ENCODE results near the gene GRB10.

GRB10 gene

GRCh38 chr7:50662996-50663395 lies 119.7 kb downstream of the GRB10 start:
- TF ChIP-seq CTCF (IDR thresholded peaks at IDR 0.05; ENCODE audit: low read depth, low read length) = no peak
- no peak for DNase-seq (ENCODE audit: extremely low read depth, low read depth)

GRCh38 chr7:50662041-50662694 lies 120.5 kb downstream of the GRB10 start:
- TF ChIP-seq CTCF (IDR thresholded peaks at IDR 0.05; ENCODE audit: low read depth, low read length) = no peak
- DNase-seq (ENCODE audit: extremely low read depth, low read depth) = no peak

- DNase-seq (ENCODE audit: extremely low read depth, low read depth) = no peak
- no peak for TF ChIP-seq CTCF (IDR thresholded peaks at IDR 0.05; ENCODE audit: low read depth, low read length)
Observed at GRCh38 chr7:50661345-50662040, 121.2 kb downstream of the GRB10 start.

GRCh38 chr7:50660830-50661175 lies 121.9 kb downstream of the GRB10 start:
- no peak for TF ChIP-seq CTCF (IDR thresholded peaks at IDR 0.05; ENCODE audit: low read depth, low read length)

GRCh38 chr7:50660040-50660829 lies 122.5 kb downstream of the GRB10 start:
- TF ChIP-seq CTCF (IDR thresholded peaks at IDR 0.05; ENCODE audit: low read depth, low read length) = no peak
- DNase-seq (ENCODE audit: extremely low read depth, low read depth) = no peak

More at GRCh38 chr7:50660830-50661175, 121.9 kb downstream of the GRB10 start:
- DNase-seq (ENCODE audit: extremely low read depth, low read depth) = no peak

GRCh38 chr7:50659329-50659965 lies 123.2 kb downstream of the GRB10 start:
- no peak for DNase-seq (ENCODE audit: extremely low read depth, low read depth)
- no peak for TF ChIP-seq CTCF (IDR thresholded peaks at IDR 0.05; ENCODE audit: low read depth, low read length)

Measured in AG09319 (cell line).